Neural cell (in vitro differentiated cells): Measurements from ENCODE around the gene IGLON5. TPM values are rescaled to one million over a fixed set of nuclear protein-coding genes. Genes with fewer than 3 reads are reported as not detected.

ENCODE experiments used
- H2AFZ ChIP-seq: fragments of 200-600, 300-800 bp; sonication (generic), shearing (Covaris generic); 2 replicates; pipeline ENCODE4 v1.6.0; 2014; ENCODE audit warnings: low read depth, mild to moderate bottlenecking, antibody characterized with exemption, low read length, moderate library complexity
- H3F3A ChIP-seq: fragments of 200-600 bp; shearing (Covaris generic); 2 replicates; pipeline ENCODE4 v1.6.1; 2016; ENCODE audit warnings: mild to moderate bottlenecking, moderate library complexity, mixed read lengths, antibody characterized with exemption, low read length; ENCODE audit not compliant: insufficient read depth, poor library complexity, severe bottlenecking
- H3K27ac ChIP-seq: fragments of 200-600, 300-800 bp; sonication (generic), shearing (Covaris generic); 2 replicates; pipeline ENCODE4 v1.5.1; 2014; ENCODE audit warnings: mild to moderate bottlenecking, low read length, moderate library complexity
- H3K27me3 ChIP-seq: fragments of 300-800, 200-600 bp; sonication (generic), shearing (Covaris generic); 2 replicates; pipeline ENCODE4 v1.6.0; 2014; ENCODE audit warnings: mild to moderate bottlenecking, low read depth, low read length, moderate library complexity; ENCODE audit not compliant: insufficient read depth
- H3K36me3 ChIP-seq: fragments of 300-800, 200-600 bp; sonication (generic), shearing (Covaris generic); 2 replicates; pipeline ENCODE4 v1.5.1; 2014; ENCODE audit warnings: mild to moderate bottlenecking, antibody characterized with exemption, low read length, moderate library complexity; ENCODE audit not compliant: insufficient read depth
- H3K4me2 ChIP-seq: fragments of 300-800, 200-600 bp; sonication (generic), shearing (Covaris generic); 2 replicates; pipeline ENCODE4 v1.6.0; 2014; ENCODE audit warnings: mild to moderate bottlenecking, low read length
- H3K4me3 ChIP-seq: fragments of 300-800, 200-600 bp; sonication (generic), shearing (Covaris generic); 2 replicates; pipeline ENCODE4 v1.5.1; 2014; ENCODE audit warnings: mild to moderate bottlenecking, low read length, moderate library complexity
- H3K79me2 ChIP-seq: fragments of 200-600 bp; shearing (Covaris generic); replicated peaks from 2 replicates; pipeline ENCODE4 v1.6.0; 2014; ENCODE audit warnings: mild to moderate bottlenecking, low read length, moderate library complexity; ENCODE audit not compliant: insufficient read depth
- H3K9ac ChIP-seq: fragments of 300-800, 200-600 bp; sonication (generic), shearing (Covaris generic); 2 replicates; pipeline ENCODE4 v1.6.1; 2016; ENCODE audit warnings: mild to moderate bottlenecking, low read length, mixed read lengths
- H3K9me2 ChIP-seq: fragments of 200-600 bp; shearing (Covaris generic); 2 replicates; pipeline ENCODE4 v1.6.1; 2016; ENCODE audit warnings: mild to moderate bottlenecking, low read length, mixed read lengths; ENCODE audit not compliant: insufficient read depth
- H3K9me3 ChIP-seq: fragments of 200-600, 300-800 bp; sonication (generic), shearing (Covaris generic); 2 replicates; pipeline ENCODE4 v1.6.1; 2016; ENCODE audit warnings: mild to moderate bottlenecking, mixed run types, low read length, moderate library complexity, mixed read lengths
- H4K20me1 ChIP-seq: fragments of 200-600 bp; shearing (Covaris generic); 2 replicates; pipeline ENCODE4 v1.6.1; 2016; ENCODE audit warnings: mild to moderate bottlenecking, mixed run types; ENCODE audit not compliant: insufficient read depth
- EP300 ChIP-seq: fragments of 450-650 bp; conservative IDR thresholded peaks from 2 replicates; pipeline ENCODE4 v1.6.1; 2014; ENCODE audit warnings: antibody characterized with exemption, mild to moderate bottlenecking, moderate library complexity; ENCODE audit not compliant: poor library complexity, severe bottlenecking
- EZH2 ChIP-seq: fragments of 200-600, 300-800 bp; shearing (Covaris generic), sonication (generic); IDR thresholded peaks from 2 replicates; pipeline ENCODE4 v1.6.1; 2014; ENCODE audit warnings: antibody characterized with exemption, low read length, borderline replicate concordance, mild to moderate bottlenecking; ENCODE audit not compliant: insufficient read depth, poor library complexity, severe bottlenecking
- MXI1 ChIP-seq: fragments of 450-650 bp; conservative IDR thresholded peaks from 2 replicates; pipeline ENCODE4 v1.6.1; 2014; ENCODE audit warnings: antibody characterized with exemption, mild to moderate bottlenecking; ENCODE audit not compliant: poor library complexity, severe bottlenecking
- POLR2AphosphoS5 ChIP-seq: IDR thresholded peaks from 2 replicates; pipeline ENCODE4 v1.6.1; 2012
- RAD21 ChIP-seq: fragments of 450-650 bp; conservative IDR thresholded peaks from 2 replicates; pipeline ENCODE4 v1.6.1; 2014; ENCODE audit warnings: antibody characterized with exemption, mild to moderate bottlenecking, moderate library complexity
- SMC3 ChIP-seq: fragments of 450-650 bp; conservative IDR thresholded peaks from 2 replicates; pipeline ENCODE4 v1.6.1; 2014; ENCODE audit warnings: antibody characterized with exemption, mild to moderate bottlenecking, moderate library complexity; ENCODE audit not compliant: poor library complexity
- TAF1 ChIP-seq: IDR thresholded peaks from 2 replicates; pipeline ENCODE4 v1.6.1; 2012; ENCODE audit warnings: low read depth
- polyA plus RNA-seq: library from polyadenylated mRNA; depleted of rRNA; stranded (reverse); fragments of >200 nt; gene quantifications from 2 replicates; pipeline ENCODE4 v1.2.3, GENCODE V29; 2014
- TF ChIP-seq, protein P1 (sequence below): fragments of 450-650 bp; IDR thresholded peaks from 2 replicates; pipeline ENCODE4 v1.5.1; 2014; ENCODE audit warnings: antibody characterized with exemption, mild to moderate bottlenecking, moderate library complexity; ENCODE audit not compliant: poor library complexity, severe bottlenecking
- TF ChIP-seq, protein P2 (sequence below): IDR thresholded peaks from 2 replicates; pipeline ENCODE4 v1.6.1; 2012; ENCODE audit warnings: borderline replicate concordance

IGLON5 gene
- polyA plus RNA-seq, 1 donor from 2014 or later, result 13.5 TPM

DNA sequence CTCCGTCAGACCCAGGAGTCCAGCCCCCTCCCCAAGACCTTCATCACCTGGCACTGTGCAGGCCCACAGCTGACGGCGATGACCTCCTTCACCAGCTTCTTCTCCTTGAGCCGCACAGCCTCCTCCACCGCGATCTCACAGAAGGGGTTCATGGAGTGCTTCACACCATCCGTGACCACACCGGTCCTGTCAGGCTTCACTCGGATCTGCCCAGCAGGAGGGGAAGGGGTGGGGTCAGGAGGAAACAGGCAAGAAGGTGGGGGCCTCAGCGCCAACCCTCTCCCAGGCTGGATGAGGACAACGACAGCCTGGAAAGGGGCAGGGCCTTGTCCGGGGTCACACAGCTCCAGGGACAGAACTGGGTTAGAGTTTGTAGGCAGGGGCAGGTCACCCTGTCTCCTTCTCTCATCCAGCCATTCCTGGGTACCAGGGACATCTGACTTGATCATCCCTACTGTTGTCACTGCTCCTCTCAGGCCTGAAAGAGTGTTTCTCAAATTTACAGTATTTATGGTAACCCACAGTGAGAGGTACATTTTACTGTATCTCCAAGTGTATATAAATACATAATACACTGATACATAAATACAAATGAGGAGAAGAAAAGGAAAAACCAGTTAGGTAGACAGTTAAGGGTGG, 42.8 kb downstream of the IGLON5 start:
- no peaks in the 10 kb centered on the region for H3F3A ChIP-seq
- H2AFZ ChIP-seq, result peak overlapping the region; percentile 56
- no peaks in the 10 kb centered on the region for H3K9me2 ChIP-seq
- peak overlapping the region; percentile 99 for H3K27ac ChIP-seq
- peak overlapping the region; percentile 80 for H3K9ac ChIP-seq
- H4K20me1 ChIP-seq, result no peaks in the 10 kb centered on the region
- no peaks in the 10 kb centered on the region for H3K36me3 ChIP-seq
- peak overlapping the region; percentile 82 for H3K4me2 ChIP-seq
- no peaks in the 10 kb centered on the region for H3K27me3 ChIP-seq
- TF ChIP-seq, protein P1, sequence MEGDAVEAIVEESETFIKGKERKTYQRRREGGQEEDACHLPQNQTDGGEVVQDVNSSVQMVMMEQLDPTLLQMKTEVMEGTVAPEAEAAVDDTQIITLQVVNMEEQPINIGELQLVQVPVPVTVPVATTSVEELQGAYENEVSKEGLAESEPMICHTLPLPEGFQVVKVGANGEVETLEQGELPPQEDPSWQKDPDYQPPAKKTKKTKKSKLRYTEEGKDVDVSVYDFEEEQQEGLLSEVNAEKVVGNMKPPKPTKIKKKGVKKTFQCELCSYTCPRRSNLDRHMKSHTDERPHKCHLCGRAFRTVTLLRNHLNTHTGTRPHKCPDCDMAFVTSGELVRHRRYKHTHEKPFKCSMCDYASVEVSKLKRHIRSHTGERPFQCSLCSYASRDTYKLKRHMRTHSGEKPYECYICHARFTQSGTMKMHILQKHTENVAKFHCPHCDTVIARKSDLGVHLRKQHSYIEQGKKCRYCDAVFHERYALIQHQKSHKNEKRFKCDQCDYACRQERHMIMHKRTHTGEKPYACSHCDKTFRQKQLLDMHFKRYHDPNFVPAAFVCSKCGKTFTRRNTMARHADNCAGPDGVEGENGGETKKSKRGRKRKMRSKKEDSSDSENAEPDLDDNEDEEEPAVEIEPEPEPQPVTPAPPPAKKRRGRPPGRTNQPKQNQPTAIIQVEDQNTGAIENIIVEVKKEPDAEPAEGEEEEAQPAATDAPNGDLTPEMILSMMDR, result no peak
- TF ChIP-seq POLR2AphosphoS5, result no peak
- TF ChIP-seq EP300, result no peak
- TF ChIP-seq RAD21, result no peak
- TF ChIP-seq MXI1, result no peak
- TF ChIP-seq TAF1, result no peak
- TF ChIP-seq SMC3, result no peak
- no peak for TF ChIP-seq EZH2
- TF ChIP-seq, protein P2, sequence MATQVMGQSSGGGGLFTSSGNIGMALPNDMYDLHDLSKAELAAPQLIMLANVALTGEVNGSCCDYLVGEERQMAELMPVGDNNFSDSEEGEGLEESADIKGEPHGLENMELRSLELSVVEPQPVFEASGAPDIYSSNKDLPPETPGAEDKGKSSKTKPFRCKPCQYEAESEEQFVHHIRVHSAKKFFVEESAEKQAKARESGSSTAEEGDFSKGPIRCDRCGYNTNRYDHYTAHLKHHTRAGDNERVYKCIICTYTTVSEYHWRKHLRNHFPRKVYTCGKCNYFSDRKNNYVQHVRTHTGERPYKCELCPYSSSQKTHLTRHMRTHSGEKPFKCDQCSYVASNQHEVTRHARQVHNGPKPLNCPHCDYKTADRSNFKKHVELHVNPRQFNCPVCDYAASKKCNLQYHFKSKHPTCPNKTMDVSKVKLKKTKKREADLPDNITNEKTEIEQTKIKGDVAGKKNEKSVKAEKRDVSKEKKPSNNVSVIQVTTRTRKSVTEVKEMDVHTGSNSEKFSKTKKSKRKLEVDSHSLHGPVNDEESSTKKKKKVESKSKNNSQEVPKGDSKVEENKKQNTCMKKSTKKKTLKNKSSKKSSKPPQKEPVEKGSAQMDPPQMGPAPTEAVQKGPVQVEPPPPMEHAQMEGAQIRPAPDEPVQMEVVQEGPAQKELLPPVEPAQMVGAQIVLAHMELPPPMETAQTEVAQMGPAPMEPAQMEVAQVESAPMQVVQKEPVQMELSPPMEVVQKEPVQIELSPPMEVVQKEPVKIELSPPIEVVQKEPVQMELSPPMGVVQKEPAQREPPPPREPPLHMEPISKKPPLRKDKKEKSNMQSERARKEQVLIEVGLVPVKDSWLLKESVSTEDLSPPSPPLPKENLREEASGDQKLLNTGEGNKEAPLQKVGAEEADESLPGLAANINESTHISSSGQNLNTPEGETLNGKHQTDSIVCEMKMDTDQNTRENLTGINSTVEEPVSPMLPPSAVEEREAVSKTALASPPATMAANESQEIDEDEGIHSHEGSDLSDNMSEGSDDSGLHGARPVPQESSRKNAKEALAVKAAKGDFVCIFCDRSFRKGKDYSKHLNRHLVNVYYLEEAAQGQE, result no peak
- H3K79me2 ChIP-seq, result no peaks in the 10 kb centered on the region
- H3K9me3 ChIP-seq, result no peaks in the 10 kb centered on the region
- H3K4me3 ChIP-seq, result peak overlapping the region; percentile 64

DNA sequence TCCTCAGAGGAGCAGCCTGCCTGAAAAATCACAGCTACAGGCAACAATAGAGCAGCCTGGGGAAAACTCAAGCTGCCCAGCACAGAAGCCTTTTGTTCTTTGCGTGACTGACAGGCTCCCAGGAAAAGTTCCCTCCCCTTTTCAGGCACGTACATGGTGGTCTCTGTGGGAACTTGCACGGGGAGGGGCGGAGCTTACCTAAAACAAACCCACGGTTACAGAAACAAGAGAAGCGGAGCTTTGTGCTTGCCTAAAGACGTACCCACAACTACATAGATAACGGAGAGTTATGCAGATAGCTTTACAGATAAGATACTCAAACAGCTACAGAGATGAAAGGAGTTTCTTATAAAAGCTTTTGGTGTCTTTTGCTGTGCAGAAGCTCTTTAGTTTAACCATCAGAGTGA, 43.3 kb downstream of the IGLON5 start:
- TF ChIP-seq POLR2AphosphoS5, result peak; percentile 91
- TF ChIP-seq RAD21, result no peak
- TF ChIP-seq, protein P2, result peak; percentile 65
- TF ChIP-seq SMC3, result no peak
- peak overlapping the region; percentile 82 for H3K4me2 ChIP-seq
- peak overlapping the region; percentile 80 for H3K9ac ChIP-seq
- H3K27me3 ChIP-seq, result no peaks in the 10 kb centered on the region
- H3K9me3 ChIP-seq, result no peaks in the 10 kb centered on the region
- no peaks in the 10 kb centered on the region for H3K36me3 ChIP-seq
- no peaks in the 10 kb centered on the region for H4K20me1 ChIP-seq
- H3K9me2 ChIP-seq, result no peaks in the 10 kb centered on the region
- H3K4me3 ChIP-seq, result peak overlapping the region; percentile 64
- H2AFZ ChIP-seq, result peak overlapping the region; percentile 56
- no peaks in the 10 kb centered on the region for H3K79me2 ChIP-seq
- H3K27ac ChIP-seq, result peak overlapping the region; percentile 99
- H3F3A ChIP-seq, result no peaks in the 10 kb centered on the region
